ENCODE results near the gene ANKS1B.
A peak's percentile ranks its signal among the peaks of the same experiment; 100 is the strongest.

Gene ANKS1B

DNA sequence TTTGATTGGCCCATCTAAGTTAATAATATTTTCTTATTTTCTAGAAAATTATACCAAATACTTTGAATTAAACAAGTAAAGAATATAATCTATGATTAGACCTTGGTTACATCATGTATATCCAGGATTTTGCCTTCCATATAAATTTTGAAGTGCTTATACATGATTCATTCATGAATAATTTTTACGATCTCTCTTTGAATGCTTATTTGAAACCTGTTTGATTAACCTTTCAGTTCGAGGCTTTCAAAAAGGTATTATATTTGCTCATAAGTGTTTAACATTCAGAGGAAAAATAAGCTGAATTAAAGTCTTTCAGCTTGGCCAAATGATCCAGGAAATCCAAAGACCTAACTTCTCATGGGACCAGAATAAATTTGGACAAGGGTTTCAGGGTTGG is 832.4 kb downstream of the ANKS1B start:
- no peak for DNase-seq

DNA sequence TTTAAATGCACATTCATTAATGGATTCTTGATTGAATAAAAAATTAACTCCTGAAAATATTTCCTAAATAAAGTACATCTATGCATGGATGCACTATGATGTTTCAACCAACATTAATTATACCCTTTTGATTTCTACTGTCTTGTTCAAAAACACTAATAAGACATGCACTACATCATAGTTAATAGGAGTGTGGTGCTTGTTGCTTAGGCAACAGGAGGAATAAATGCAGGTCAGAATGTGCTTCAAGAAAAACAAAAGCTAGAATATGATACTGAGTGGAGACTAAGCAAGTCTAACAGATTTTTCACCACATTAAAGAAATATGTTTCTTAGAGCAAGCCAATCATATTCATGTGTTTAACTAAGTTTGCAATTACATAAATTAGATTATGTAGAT is 833.0 kb downstream of the ANKS1B start:
- DNase-seq, result no peak

DNA sequence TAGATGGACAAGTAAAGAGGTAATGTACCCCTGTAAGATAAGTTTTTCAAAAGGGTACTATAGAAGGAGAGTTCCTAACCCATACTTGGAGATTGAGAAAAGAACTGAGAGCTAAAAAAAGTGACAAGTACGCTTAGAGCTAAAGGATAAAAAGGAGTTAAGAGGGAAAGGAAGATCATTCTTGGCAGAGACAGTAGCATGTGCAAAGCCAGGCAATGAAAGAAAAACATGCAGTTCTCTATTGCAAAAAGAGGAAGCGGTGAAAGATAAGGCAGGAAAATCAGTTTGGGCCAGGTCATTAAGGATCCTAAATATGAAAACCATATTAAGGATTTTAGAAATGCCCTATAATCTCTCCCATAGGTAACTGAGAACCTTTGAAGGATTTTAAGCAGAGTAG is 837.6 kb downstream of the ANKS1B start:
- DNase-seq, result no peak

DNA sequence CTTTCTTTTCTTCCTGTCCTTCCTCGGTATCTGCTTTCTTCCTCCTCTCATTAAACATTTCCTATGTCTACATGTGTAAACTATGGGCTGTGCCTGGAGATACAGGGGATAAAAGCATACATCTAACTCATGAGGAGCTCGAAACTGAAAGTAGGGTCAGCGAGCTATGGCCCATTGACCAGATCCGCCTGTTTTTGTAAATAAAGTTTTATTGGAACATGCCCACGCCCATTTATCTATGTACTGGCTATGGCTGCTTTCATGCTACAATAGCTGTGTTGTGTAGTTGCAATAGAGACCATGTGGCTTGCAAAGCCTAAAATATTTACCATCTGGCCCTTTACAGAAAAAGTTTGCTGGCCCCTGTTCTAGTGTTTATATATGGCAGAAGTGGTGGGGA is 838.0 kb downstream of the ANKS1B start:
- DNase-seq, result no peak

DNA sequence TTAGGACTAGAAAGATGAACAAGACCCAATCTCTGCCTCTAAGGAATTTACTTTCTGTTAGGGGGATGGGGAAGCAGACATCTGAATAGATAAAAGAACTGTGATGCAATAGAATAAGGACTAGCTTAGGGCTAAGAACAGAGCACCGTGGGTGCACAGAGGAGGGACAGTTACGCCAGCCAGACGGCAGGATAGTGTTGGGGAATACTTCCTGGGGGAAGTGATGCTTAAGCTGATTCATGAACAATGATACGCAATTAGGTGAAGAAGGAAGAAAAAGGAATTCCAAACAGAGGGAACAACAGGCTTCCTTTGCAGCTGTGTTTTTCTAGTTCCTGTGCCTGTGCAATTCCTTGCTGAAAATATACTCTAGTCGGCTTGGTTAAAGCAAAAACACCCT is 838.6 kb downstream of the ANKS1B start:
- DNase-seq, result no peak

DNA sequence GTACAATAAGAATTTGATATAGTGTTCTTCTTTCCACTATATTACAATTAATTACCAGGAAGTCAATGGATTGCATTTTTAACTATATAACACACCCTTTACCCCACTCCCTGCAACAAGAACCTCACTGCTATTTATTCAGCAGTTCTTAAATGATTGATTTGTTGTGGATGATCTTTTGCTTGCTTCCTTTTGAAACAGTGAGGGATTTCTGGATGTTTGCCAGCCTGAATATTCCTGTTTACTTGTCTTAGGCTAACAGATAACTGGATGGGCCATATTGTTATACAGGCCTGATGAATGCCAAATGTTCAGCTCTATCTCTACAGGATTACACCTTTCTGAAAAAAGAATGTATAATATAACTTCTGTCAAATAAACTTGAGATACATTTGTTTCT is 842.1 kb downstream of the ANKS1B start:
- DNase-seq, result no peak

DNA sequence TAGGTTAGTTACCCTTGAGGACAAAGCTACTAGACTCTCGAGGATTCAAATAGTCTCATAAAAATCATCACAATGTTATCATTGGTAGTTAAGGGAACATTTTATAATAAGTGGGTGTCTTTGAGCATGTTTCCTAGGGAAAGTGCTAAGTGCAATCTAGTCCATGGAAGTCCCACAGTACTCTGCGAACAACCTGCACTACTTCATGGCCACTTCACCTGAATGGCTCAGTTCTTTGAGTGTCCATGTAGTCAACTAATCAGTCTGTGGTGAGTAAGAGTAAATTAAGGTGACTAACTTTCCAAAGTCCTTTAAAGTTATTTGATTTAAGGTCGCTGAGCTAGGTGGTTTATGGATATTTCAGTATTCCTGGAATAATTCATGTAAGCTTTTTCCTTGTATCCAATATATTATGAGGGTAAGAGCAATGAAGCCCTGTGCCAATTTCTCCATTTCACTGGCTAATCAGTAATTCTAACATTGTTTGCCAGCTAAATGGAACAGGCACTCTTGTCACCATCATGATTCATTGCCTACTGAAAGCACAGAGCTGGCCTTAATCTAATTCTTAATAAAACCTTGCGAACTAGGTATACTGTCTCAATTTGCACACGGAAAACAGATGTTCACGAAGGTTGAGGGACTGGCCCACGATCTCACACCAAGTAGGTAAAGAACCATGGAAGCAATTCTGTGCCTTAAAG is 844.6 kb downstream of the ANKS1B start:
- DNase-seq, result no peak

DNA sequence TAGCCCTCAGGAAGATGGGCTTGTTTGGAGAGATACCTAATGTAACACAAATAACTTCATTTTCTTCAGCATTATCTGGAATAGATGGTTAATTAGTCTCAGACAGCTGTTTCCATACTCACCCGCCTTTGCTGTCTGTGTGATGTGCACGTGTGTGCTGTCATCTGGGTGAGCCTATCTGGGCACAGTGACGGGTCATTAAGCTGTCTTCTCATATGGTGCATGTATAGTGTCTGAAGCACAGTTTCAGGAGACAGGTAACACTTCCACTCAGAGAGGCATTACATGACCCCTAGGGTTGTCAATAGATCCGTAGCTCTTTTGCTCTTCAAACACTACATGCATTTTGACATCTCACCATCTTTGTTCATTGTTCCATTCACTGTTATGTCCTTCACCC is 846.3 kb downstream of the ANKS1B start:
- DNase-seq, result no peak

DNA sequence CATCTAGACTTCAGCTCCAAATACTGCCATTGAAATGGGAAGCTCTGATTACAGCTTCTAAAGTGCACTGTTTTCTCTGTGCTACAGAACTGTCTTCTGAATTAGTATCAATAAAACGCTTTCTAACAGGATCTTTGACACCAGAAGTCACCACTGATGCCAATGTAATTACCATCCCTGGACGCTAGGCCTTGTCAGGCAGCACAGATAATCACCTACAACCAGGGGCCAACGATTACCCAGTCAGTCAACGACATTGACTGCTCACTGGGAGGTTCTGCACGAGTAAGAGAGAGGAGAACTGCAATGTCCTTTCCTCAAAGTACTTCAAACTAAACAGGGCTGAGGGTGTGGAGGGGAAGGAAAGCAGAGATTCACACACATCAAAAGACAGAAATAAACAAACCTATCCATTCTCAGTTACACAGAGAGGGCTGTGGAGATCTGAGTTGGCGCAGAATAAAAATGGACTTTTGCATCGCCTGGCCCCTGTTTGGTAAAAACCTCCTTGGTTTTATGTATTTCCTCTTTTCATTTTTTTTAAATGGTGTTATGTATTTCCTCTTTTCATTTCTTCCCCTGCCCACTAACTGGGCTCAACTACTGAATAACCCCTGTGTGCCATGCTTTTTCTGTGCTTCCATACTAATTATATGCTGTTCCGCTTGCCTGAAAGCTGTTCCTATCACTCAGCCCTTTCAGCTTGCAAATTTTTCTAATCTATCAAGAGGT is 847.4 kb downstream of the ANKS1B start:
- DNase-seq, result no peak

DNA sequence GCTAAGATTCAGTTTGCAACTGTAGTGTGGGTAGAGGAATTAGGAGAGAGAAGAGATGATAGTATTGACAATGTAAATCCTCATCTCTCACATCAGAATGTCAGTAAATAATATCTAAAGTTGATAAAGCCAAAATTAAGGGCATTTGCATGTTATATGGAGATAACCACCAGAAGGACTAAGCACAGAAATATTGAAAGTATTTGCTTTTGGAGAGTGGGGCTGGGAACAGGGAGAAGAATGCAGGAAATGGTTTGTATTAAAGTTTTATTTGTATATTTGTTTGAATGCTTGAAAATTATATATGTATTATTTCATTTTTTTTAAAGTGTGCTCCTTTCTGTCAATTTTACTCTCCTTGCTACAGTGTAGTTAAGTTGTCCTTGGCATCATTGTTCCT is 848.2 kb downstream of the ANKS1B start:
- DNase-seq, result peak; percentile 5

DNA sequence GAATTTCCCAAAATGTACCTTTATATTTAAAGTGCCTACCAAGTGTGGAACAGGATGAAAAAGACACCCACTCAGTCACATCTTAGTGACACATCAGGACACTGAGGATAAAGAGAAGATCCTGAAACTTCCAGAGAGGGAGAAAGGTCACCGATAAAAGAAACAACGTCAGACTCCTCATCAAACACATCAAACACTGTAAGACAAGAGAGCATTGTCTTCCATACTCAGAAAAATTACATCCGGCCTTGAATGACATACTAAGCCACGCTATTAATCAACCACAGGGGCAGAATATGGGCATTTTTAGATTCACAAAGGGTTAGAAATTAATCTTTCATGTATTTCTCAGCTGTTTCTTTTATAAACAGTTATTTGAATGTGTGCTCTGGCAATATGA is 849.4 kb downstream of the ANKS1B start:
- DNase-seq, result no peak

DNA sequence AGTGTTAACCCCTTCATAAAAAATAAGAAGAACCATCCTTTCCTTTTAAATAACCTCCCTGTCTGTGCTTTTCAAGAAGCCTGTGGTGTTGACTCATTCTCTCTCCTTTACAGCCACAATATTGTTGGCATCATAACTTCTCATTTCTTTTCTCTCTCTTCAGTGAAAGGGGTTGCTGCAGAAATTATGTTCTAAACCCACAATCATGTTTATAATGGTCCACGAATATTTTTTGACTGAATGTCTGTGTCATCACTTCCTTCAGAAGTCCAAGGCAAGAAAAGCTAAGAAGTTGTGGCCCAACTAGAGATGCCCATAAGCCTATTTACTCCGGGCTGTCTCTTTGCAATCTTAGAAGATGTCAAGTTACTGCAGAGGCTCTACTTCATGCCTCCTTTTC is 851.3 kb downstream of the ANKS1B start:
- DNase-seq, result peak; percentile 11

DNA sequence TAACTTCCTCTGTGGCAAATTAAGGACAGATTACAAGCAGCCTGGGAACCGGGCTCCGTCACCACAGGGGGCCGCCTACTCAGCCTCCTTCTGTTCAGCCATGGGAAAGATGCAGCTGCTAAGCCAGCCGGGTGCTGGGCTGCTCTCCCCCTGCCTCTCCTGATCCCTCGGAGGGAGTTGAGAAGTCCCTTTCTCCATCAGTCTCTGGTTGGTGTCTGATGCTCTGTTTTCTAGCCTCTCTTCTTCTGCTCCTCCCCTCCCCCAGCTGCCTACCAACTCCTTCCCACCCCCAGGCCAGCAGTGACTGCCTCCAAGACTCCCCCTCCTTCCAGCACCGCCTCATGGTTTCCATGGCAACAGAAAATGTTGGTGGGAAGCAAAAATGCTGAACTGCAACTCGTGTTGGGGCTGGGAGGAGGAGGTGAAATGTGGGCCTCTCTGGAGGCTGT is 853.0 kb downstream of the ANKS1B start:
- peak; percentile 59 for DNase-seq

DNA sequence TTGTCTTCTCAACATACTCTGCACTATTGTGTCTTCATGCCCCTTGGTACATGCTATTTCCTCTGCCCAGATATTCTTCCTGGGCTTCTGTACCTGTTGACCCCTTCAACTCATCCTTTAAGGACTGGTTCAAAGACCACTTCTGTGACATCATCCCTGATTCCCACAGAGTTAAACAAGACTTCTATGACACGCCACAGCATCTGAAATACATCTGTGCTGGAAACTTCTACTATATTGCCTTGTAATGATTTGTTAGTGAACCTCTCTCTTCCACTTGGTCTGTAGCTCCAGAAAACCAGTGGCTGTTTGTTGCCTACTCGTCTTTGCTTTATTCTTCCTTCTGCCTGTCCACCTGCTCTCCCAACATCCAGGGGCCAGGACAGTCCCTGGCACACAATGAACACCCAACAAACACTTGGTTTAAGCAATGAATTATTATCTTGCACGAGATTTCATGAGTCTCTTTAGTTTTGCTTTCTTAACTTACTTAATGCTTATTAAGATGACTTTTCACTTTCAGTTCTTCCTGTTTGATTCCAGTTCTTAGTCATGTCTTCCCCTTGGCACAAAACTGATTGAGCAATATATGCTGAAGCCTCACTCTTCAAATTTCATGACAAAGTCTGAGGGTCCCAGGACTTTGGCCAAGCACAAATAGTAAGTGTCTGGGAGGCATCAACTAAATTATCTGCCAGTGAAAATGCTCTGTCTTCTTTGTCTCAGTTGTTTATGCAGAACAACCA is 853.8 kb downstream of the ANKS1B start:
- peak; percentile 35 for DNase-seq

DNA sequence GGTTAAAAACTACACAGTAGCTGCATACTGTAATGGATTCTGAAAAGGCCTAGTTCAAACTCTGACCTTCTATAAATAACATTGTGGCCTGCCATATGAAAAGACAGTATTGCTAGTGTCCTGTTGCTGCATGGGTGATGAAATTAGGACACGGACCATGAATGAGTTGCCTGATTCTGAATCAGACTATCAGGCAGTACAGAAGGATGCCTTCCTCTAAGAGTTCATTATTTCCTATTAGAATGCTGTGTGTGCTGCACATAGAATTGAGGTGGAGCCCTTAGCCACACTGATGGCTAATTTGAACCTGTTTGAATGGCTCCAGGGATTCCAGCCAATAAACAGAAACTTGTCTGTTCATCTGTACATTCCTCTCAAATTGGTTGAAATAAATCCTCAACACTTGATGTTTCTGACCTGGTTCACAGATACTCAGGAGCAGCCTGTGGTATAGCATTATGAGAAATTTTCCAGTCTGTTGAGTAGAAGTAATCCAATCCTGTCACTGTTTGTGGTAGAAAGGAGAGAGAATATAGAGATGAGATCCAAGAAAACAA is 856.4 kb downstream of the ANKS1B start:
- DNase-seq, result no peak

DNA sequence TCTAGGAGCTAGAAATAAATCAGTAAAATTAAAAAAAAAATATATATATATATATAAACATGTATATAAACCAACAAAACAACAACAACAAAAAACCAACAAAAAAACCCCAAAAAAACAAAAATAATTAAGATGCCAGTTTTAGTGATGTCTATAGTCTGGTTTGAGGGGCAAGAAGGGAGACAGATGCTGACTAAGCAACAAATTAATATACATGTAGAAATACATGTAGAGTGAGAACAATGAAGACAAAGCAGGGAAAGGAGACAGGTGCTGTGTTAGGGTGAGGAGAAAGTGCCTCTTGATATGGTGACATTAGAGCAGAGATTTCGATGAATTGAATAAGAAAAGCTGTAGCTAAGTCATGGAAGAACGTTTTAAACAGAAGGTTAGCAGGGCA is 861.8 kb downstream of the ANKS1B start:
- no peak for DNase-seq

DNA sequence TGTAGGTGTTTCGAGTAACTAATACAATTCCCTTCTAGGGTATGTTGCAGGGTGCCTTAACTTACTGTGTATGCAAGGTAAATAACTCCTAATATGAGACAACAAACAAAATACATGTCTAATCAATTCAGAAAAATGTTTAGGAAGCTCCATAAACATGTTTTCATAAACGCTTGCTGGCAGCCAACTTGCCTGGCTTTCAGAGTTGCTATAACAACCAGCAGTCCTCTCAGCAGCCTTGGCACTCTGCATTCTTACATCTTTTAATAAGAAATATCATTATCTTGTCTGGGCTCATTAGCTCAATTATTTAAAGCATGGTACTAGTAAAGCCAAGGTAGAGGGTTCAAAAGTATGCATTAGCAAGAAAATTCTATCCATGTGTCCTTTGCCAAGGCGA is 862.2 kb downstream of the ANKS1B start:
- DNase-seq, result no peak

DNA sequence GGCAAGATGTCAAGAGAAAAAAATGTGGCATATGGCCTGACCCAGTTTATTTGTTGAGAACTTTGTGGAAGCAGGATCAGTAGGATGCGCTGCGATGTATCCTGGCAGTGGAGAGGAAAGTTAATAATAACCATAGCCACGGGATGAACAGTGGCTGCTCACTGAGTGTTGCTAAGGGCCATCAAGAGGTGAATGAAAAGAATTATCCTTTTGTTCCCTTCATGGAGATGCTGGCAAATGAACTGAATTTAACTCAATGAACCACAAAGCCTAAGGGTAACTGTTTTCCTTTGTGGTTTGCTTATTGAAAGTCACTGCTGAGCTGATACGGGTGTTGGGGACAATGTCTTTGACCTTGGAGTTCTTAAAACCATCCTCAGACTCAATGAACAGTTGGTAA is 863.2 kb downstream of the ANKS1B start:
- DNase-seq, result no peak

DNA sequence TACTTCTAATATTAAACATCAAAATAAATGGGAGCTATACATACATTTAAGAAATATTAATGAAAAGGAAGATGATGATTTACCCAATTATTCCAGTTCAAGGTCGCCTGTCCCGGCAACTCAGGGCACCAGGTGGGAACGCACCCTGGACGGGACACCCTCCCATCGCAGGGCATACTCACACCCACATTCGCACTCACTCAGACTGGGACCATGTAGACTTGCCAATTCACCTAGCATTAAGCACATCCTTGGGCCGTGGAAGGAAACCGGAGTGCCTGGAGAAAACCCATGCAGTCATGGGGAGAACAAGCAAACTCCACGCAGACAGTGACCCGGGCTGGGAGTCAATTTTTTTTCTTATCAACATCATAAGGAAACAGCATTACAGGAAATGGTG is 864.8 kb downstream of the ANKS1B start:
- DNase-seq, result no peak

DNA sequence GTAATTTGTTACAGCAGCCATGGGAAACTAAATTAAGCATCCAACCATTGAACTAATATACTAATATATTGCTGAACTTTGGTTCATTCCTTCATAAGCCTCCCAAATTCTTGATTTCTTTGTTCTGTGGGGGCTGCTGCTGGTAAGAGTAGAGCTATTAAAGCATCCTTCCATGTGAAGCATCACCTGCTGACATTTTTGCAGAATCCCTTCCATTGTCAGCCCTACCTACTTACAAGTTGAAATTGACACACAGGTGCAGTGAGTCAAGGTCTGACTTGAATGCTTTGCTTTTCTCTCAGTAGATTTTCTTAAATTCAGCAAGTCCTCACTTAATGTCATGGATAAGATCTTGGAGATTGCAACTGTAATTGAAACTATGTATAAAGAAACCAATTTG is 865.3 kb downstream of the ANKS1B start:
- no peak for DNase-seq

DNA sequence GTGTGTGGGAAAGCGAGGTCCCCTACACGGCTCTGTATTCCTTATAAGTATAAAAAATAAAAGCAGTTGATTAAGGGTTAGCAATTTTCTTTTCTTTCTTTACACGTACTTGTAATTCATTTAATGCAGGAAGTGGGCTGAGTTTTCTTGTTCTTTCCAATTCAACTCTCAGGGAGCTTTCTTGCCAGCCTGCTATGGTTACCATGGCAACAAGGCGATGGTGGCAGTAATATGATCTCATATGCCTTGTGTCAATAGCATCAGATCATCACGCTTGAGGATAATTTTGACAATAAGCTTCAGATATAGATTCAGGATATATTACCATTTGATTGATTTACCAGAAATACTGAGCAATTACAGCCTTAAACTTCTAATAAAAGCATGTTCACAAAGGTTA is 873.1 kb downstream of the ANKS1B start:
- no peak for DNase-seq

DNA sequence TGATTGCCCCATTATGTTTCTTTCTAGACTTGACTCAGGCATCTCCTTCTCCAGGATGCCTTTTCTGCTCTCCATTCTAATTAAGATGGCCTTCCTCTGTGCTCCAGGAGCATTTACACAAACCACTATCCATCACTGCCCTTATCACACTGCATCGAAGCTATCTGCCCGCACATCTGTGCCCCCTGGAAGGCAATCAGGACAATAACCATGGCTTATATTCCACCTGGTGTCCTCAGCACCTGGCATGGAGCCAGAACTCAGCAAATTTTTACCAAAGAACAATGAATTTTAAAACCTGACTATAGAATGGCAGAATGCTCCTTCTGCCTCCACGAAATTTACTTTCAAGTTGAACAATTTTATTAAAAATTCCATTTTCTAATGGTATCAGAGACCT is 873.9 kb downstream of the ANKS1B start:
- no peak for DNase-seq

DNA sequence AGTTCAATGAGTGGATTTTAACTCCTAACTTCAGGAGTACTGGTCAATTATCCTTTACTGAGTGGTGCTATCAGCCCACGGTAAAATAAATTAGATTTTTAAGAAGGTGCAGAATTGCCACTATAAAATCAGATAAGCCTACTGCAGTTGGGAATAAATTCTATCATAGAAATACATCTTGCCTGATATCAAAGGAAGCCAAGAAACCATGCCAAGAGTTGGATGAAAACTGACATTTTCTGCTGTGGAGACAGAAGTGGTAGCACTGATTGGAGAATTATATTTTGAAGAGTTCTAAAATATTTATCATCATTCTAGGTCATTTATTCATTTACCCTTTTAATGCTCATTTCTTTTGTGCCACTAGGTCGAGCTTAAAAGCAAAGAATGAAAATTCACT is 874.5 kb downstream of the ANKS1B start:
- DNase-seq, result no peak

DNA sequence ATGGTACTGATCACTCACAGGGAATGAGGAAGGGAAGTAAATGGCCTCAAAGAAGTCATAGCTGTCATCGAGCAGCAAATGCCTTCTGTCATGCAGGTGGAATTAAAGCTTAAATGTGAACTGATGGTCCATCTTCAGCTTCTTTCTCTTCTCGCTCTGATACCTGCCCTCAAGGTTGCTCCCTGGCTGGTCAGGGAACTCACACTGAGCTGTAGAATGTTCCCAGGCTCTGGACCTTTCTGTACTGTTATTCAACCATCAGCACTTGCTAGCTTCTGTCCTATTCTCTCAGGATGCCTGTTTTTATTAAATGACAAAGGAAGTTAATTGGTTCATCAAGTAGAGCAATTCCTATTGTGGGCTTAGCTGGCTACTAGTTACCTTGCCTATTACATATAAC is 875.8 kb downstream of the ANKS1B start:
- DNase-seq, result no peak

Measured in fibroblast of skin of right quadriceps (primary cell).